ENCODE data around the gene MTA2. TPM values are rescaled to one million over a fixed set of nuclear protein-coding genes. Genes with fewer than 3 reads are reported as not detected.

Gene MTA2
- polyA plus RNA-seq, 2 of the 4 experiments (the other 2 are of a cell fraction) = 21.8 to 85.0 TPM

DNA sequence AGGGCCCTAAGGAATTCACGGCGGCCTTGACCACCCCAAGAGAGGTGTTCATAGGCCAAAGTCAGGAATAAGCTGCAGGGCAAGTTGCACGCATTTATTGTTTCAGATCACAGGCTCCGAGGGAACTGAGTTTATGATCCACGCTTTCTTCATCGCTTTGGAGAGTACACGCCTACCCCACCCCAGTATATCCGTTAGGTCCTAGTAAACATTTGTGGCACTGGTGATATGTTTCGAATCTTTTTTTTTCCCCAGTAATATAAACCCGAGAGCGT lies 43.9 kb upstream of the MTA2 start:
- TF ChIP-seq SREBF2 (IDR thresholded peaks at IDR 0.05) (no peak), EHF (CRISPR knock-in tag; IDR thresholded peaks at IDR 0.05) (no peak), TFCP2L1 (CRISPR knock-in tag; IDR thresholded peaks at IDR 0.05) (no peak), SMC3 (IDR thresholded peaks at IDR 0.05) (no peak), FOXS1 (CRISPR knock-in tag; IDR thresholded peaks at IDR 0.05) (no peak), BHLHE40 (IDR thresholded peaks at IDR 0.05; ENCODE audit: low read depth, low read length) (no peak), CEBPB (IDR thresholded peaks at IDR 0.05) (no peak), ZNF302 (CRISPR knock-in tag; IDR thresholded peaks at IDR 0.05) (no peak), CHD4 (IDR thresholded peaks at IDR 0.05; ENCODE audit: borderline replicate concordance) (no peak), POLR2A (IDR thresholded peaks at IDR 0.05; ENCODE audit: low read length) (no peak)
- TF ChIP-seq, protein P1, sequence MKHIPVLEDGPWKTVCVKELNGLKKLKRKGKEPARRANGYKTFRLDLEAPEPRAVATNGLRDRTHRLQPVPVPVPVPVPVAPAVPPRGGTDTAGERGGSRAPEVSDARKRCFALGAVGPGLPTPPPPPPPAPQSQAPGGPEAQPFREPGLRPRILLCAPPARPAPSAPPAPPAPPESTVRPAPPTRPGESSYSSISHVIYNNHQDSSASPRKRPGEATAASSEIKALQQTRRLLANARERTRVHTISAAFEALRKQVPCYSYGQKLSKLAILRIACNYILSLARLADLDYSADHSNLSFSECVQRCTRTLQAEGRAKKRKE (CRISPR knock-in tag; IDR thresholded peaks at IDR 0.05; ENCODE audit: low read depth) = no peak
- TF ChIP-seq, protein P2, sequence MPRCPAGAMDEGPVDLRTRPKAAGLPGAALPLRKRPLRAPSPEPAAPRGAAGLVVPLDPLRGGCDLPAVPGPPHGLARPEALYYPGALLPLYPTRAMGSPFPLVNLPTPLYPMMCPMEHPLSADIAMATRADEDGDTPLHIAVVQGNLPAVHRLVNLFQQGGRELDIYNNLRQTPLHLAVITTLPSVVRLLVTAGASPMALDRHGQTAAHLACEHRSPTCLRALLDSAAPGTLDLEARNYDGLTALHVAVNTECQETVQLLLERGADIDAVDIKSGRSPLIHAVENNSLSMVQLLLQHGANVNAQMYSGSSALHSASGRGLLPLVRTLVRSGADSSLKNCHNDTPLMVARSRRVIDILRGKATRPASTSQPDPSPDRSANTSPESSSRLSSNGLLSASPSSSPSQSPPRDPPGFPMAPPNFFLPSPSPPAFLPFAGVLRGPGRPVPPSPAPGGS (IDR thresholded peaks at IDR 0.05) = no peak
- TF ChIP-seq, protein P3, sequence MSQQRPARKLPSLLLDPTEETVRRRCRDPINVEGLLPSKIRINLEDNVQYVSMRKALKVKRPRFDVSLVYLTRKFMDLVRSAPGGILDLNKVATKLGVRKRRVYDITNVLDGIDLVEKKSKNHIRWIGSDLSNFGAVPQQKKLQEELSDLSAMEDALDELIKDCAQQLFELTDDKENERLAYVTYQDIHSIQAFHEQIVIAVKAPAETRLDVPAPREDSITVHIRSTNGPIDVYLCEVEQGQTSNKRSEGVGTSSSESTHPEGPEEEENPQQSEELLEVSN (IDR thresholded peaks at IDR 0.05; ENCODE audit: borderline replicate concordance, low read depth) = no peak
- TF ChIP-seq, protein P4, sequence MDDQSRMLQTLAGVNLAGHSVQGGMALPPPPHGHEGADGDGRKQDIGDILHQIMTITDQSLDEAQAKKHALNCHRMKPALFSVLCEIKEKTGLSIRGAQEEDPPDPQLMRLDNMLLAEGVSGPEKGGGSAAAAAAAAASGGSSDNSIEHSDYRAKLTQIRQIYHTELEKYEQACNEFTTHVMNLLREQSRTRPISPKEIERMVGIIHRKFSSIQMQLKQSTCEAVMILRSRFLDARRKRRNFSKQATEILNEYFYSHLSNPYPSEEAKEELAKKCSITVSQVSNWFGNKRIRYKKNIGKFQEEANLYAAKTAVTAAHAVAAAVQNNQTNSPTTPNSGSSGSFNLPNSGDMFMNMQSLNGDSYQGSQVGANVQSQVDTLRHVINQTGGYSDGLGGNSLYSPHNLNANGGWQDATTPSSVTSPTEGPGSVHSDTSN (IDR thresholded peaks at IDR 0.05) = no peak
- peak overlapping the region; percentile 79 for H3K4me3 ChIP-seq
- H3K27ac ChIP-seq = peak overlapping the region; percentile 94 to 97
- WGBS (ENCODE audit: missing lambda C conversion rate) = 28% methylated on average over 11 of the region's 11 CpGs
- ATAC-seq = peak in 1 of 2 experiments; percentile 2; a peak in 3 of 6 replicates
- ChIA-PET POLR2A (interaction anchor here (0.7 to 2.0 kb wide), 6 partner anchors 10 to 82 kb away, joined by 3 to 35 read pairs (median 12); partner anchors contain the start of genes B3GAT3, C11orf98, CSKMT and HNRNPUL2), CTCF (interaction anchor here (0.7 to 1.6 kb wide), 5 partner anchors 11 to 266 kb away, joined by 3 to 6 read pairs (median 3); partner anchors contain the start of gene EML3)
- H3K4me1 ChIP-seq = peaks cover 15% of the 10 kb centered on the region
- no peak for DNase-seq (ENCODE audit: low read depth in 1 of 2, low spot score in 1 of 2)
- H3K4me2 ChIP-seq = peak overlapping the region; percentile 96
- no peak for FAIRE-seq
- H3K9me3 ChIP-seq = no peaks in the 10 kb centered on the region

DNA sequence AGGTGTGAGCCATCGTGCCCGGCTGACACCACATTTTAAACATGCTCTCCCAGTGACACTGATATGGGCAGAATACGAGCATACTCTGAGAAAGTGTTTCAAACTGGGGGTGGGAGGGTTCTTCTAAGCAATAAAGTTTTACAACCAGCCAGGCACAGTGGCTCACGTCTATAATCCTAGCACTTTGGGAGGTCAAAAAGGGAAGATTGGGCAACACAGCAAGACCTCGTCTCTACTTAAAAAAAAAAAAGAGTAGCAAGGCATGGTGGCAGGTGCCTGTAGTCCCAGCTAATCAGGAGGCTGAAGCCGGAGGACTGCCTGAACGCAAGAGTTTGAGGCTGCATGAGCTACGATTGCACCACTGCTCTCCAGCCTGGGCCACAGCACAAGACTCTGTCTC lies 42.6 kb upstream of the MTA2 start:
- no peaks in the 10 kb centered on the region for H3K9me3 ChIP-seq
- no peak for ATAC-seq
- no peak overlapping the region for H3K4me3 ChIP-seq
- POLR2A ChIA-PET = interaction anchor here (1.1 to 1.5 kb wide), 2 partner anchors 9 to 23 kb away, joined by 4 to 5 read pairs; partner anchors contain the start of genes B3GAT3 and INTS5
- DNase-seq (ENCODE audit: low read depth in 1 of 2, low spot score in 1 of 2) = no peak
- peaks cover 15% of the 10 kb centered on the region for H3K4me1 ChIP-seq
- TF ChIP-seq HOXB5 (CRISPR knock-in tag; IDR thresholded peaks at IDR 0.05) (no peak), KDM5A (IDR thresholded peaks at IDR 0.05) (no peak)
- FAIRE-seq = no peak
- H3K27ac ChIP-seq = no peak overlapping the region
- 92% methylated on average over 8 of the region's 8 CpGs for WGBS (ENCODE audit: missing lambda C conversion rate)
- CTCF ChIA-PET = interaction anchor here (0.6 to 0.7 kb wide), 2 partner anchors 22 to 101 kb away, joined by 3 read pairs; partner anchors contain the start of gene B3GAT3
- H3K4me2 ChIP-seq = peak overlapping the region; percentile 96; the same call in 1 of the 3 replicates

DNA sequence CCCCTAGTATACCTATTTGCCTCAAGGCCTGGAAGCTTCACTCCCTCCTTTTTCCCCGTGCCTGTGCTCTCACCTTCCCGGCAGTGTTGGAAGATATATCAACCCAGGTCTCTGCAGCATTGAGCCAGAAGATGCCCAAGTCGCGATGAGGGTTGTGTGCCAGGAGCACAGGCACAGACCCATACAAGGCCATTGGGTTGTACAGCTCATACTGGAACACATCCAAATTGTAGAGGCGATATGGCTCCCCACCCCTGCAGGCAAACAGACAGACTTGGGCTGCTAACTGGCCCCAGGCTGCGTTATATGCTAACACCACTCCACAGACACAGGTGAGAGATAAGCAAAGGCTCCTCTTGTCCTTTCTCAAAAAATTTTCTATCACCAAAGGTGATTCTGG lies 30.8 kb upstream of the MTA2 start:
- 88% methylated on average over 6 of the region's 6 CpGs for WGBS (ENCODE audit: missing lambda C conversion rate)
- CTCF ChIA-PET = interaction anchor here (0.7 to 2.1 kb wide), 3 partner anchors 17 to 89 kb away, joined by 3 to 6 read pairs (median 3); no protein-coding TSS in a partner anchor
- FAIRE-seq (no peak), ATAC-seq (no peak), DNase-seq (ENCODE audit: low read depth in 1 of 2, low spot score in 1 of 2) (no peak)
- H3K4me3 ChIP-seq = no peak overlapping the region
- POLR2A ChIA-PET = no interaction called here
- no peaks in the 10 kb centered on the region for H3K9me3 ChIP-seq
- TF ChIP-seq MAZ (IDR thresholded peaks at IDR 0.05; ENCODE audit: borderline replicate concordance, low read depth, low read length) (no peak), CEBPB (IDR thresholded peaks at IDR 0.05) (no peak), ZC3H11A (IDR thresholded peaks at IDR 0.05) (no peak)
- H3K27ac ChIP-seq = no peak overlapping the region
- H3K4me1 ChIP-seq = no peaks in the 10 kb centered on the region
- H3K4me2 ChIP-seq = no peak overlapping the region
